Measurements from ENCODE around the gene ARID1B. TPM values are rescaled to one million over a fixed set of nuclear protein-coding genes. Genes with fewer than 3 reads are reported as not detected.
A peak's percentile ranks its signal among the peaks of the same experiment; 100 is the strongest.

Gene ARID1B
- total and polyA plus RNA-seq, 2 of the 13 experiments (the other 11 are each of a cell fraction or from before 2014, with no cell fraction given): 20.1 to 32.6 TPM

DNA sequence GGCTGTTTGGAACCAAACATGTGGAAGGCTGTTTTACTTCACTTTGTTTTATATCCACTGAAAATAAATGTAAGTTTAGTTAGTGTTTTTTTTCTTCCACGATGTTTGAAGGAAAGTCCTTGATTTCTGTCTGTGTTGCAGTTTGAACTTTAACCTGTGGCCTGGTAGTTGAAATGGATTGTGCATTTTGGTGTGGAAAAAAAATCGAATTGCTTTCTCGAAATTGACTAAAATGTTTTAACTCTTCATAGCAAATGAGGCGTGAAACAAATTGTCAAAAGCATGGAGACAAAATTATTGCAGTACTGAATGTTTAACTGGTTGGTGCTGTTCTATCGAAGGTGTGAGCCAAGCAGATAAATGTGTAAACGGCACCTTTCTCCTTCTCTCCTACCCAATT lies 24.5 kb downstream of the ARID1B start (continued):
- TF ChIP-seq HINFP (CRISPR knock-in tag; IDR thresholded peaks at IDR 0.05; ENCODE audit: low read depth) (no peak), FOXP4 (CRISPR knock-in tag; IDR thresholded peaks at IDR 0.05) (no peak), ZFP82 (CRISPR knock-in tag; IDR thresholded peaks at IDR 0.05; ENCODE audit: borderline replicate concordance) (no peak), KDM1A (CRISPR knock-in tag; IDR thresholded peaks at IDR 0.05) (no peak), ZNF496 (CRISPR knock-in tag; IDR thresholded peaks at IDR 0.05; ENCODE audit: insufficient replicate concordance) (no peak), ZNF253 (CRISPR knock-in tag; IDR thresholded peaks at IDR 0.05; ENCODE audit: borderline replicate concordance) (no peak), ZNF530 (CRISPR knock-in tag; IDR thresholded peaks at IDR 0.05; ENCODE audit: low read depth) (no peak), SKIL (CRISPR knock-in tag; IDR thresholded peaks at IDR 0.05; ENCODE audit: borderline replicate concordance) (no peak), MTA3 (CRISPR knock-in tag; IDR thresholded peaks at IDR 0.05) (no peak), ATF1 (CRISPR knock-in tag; IDR thresholded peaks at IDR 0.05) (0 out of 2 replicates have a peak, but pooled peaks have one; percentile 26), ZNF747 (CRISPR knock-in tag; IDR thresholded peaks at IDR 0.05; ENCODE audit: borderline replicate concordance) (no peak), GPN1 (CRISPR knock-in tag; IDR thresholded peaks at IDR 0.05; ENCODE audit: borderline replicate concordance) (no peak), MEIS1 (CRISPR knock-in tag; IDR thresholded peaks at IDR 0.05; ENCODE audit: borderline replicate concordance) (no peak)
- TF ChIP-seq, protein P1, sequence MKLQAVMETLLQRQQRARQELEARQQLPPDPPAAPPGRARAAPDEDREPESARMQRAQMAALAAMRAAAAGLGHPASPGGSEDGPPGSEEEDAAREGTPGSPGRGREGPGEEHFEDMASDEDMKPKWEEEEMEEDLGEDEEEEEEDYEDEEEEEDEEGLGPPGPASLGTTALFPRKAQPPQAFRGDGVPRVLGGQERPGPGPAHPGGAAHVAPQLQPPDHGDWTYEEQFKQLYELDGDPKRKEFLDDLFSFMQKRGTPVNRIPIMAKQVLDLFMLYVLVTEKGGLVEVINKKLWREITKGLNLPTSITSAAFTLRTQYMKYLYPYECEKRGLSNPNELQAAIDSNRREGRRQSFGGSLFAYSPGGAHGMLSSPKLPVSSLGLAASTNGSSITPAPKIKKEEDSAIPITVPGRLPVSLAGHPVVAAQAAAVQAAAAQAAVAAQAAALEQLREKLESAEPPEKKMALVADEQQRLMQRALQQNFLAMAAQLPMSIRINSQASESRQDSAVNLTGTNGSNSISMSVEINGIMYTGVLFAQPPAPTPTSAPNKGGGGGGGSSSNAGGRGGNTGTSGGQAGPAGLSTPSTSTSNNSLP (IDR thresholded peaks at IDR 0.05; ENCODE audit: low read depth, low read length): no peak
- TF ChIP-seq, protein P2, sequence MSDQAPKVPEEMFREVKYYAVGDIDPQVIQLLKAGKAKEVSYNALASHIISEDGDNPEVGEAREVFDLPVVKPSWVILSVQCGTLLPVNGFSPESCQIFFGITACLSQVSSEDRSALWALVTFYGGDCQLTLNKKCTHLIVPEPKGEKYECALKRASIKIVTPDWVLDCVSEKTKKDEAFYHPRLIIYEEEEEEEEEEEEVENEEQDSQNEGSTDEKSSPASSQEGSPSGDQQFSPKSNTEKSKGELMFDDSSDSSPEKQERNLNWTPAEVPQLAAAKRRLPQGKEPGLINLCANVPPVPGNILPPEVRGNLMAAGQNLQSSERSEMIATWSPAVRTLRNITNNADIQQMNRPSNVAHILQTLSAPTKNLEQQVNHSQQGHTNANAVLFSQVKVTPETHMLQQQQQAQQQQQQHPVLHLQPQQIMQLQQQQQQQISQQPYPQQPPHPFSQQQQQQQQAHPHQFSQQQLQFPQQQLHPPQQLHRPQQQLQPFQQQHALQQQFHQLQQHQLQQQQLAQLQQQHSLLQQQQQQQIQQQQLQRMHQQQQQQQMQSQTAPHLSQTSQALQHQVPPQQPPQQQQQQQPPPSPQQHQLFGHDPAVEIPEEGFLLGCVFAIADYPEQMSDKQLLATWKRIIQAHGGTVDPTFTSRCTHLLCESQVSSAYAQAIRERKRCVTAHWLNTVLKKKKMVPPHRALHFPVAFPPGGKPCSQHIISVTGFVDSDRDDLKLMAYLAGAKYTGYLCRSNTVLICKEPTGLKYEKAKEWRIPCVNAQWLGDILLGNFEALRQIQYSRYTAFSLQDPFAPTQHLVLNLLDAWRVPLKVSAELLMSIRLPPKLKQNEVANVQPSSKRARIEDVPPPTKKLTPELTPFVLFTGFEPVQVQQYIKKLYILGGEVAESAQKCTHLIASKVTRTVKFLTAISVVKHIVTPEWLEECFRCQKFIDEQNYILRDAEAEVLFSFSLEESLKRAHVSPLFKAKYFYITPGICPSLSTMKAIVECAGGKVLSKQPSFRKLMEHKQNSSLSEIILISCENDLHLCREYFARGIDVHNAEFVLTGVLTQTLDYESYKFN (CRISPR knock-in tag; conservative IDR thresholded peaks at IDR 0.05): peak; percentile 22; the same call in 1 of the 2 replicates
- TF ChIP-seq, protein P3, sequence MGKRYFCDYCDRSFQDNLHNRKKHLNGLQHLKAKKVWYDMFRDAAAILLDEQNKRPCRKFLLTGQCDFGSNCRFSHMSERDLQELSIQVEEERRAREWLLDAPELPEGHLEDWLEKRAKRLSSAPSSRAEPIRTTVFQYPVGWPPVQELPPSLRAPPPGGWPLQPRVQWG (CRISPR knock-in tag; IDR thresholded peaks at IDR 0.05; ENCODE audit: borderline replicate concordance, low read depth): no peak
